Endothelial cell of umbilical vein (primary cell): ENCODE measurements around the gene EPB41L1. TPM values are rescaled to one million over a fixed set of nuclear protein-coding genes. Genes with fewer than 3 reads are reported as not detected.

Experiments used
- BruUV-seq: library from RNA; stranded (reverse); fragments of 400-500 nt; replicated peaks from 2 replicates; lab custom pipeline; 2021; lab: Mats Ljungman, UMichigan
- CTCF ChIA-PET: fragments of 300-600, 350-600 bp; sonication (Branson Sonifier 250); formaldehyde crosslinking; loops from one replicate; lab custom pipeline; 2021; ENCODE audit warnings: antibody characterized with exemption, inconsistent platforms; lab: Charles Lee
- POLR2A ChIA-PET: fragments of 300-600, 350-600 bp; sonication (Branson Sonifier 250); formaldehyde crosslinking; loops from one replicate; lab custom pipeline; 2021; ENCODE audit warnings: antibody characterized with exemption, inconsistent platforms; lab: Charles Lee
- DNase-seq: peaks from one replicate; pipeline ENCODE4 v3.0.0-alpha.2; 2011; ENCODE audit warnings: low read depth, low spot score
- FAIRE-seq: peaks from 2 replicates; lab custom pipeline; 2011; peaks lifted over from hg19 to GRCh38; lab: Jason Lieb, UNC
- H2AFZ ChIP-seq: 2 replicates; pipeline ENCODE4 v1.6.0; 2012; ENCODE audit warnings: low read depth, low read length, control low read depth, inconsistent platforms
- H3K27ac ChIP-seq: 2 replicates; pipeline ENCODE4 v1.5.1; 2011; ENCODE audit warnings: low read depth, mild to moderate bottlenecking, control low read depth, low read length, moderate library complexity; ENCODE audit not compliant: insufficient read depth
- H3K27me3 ChIP-seq, 2 experiments: 2 replicates each; pipeline versions ENCODE4 v1.6.0 to v1.6.1; 2011; ENCODE audit warnings: low read length in 2 of 2, mixed read lengths in 1 of 2; ENCODE audit not compliant: control insufficient read depth in 2 of 2, insufficient read depth in 2 of 2
- H3K36me3 ChIP-seq, 2 experiments: 2 replicates in 1 of 2; 3 replicates in 1 of 2; pipeline ENCODE4 v1.5.1; 2011; ENCODE audit warnings: low read length in 2 of 2, mild to moderate bottlenecking in 1 of 2, moderate library complexity in 1 of 2; ENCODE audit not compliant: control insufficient read depth in 2 of 2, insufficient read depth in 2 of 2; ENCODE audit errors: extremely low read depth in 1 of 2
- H3K4me1 ChIP-seq: 3 replicates; pipeline ENCODE4 v1.5.1; 2011; ENCODE audit warnings: mild to moderate bottlenecking, low read length; ENCODE audit not compliant: control insufficient read depth, insufficient read depth; ENCODE audit errors: extremely low read depth
- H3K4me2 ChIP-seq: 2 replicates; pipeline ENCODE4 v1.6.1; 2011; ENCODE audit warnings: low read length, control low read depth, mixed read lengths; ENCODE audit not compliant: insufficient read depth
- H3K4me3 ChIP-seq, 3 experiments: fragments of 200-600 bp in 1 of 3; sonication (generic), shearing (Covaris generic) in 1 of 3; replicated peaks in 1 of 3; 2 replicates each; pipeline ENCODE4 v1.5.1; 2011 to 2016; ENCODE audit warnings: control low read depth in 3 of 3, low read length in 3 of 3, mild to moderate bottlenecking in 2 of 3, inconsistent platforms in 1 of 3, low read depth in 1 of 3, moderate library complexity in 1 of 3; ENCODE audit not compliant: insufficient read depth in 1 of 3
- H3K79me2 ChIP-seq: 2 replicates; pipeline ENCODE4 v1.6.0; 2012; ENCODE audit warnings: low read length, inconsistent platforms; ENCODE audit not compliant: control insufficient read depth, insufficient read depth
- H3K9ac ChIP-seq: replicated peaks from 2 replicates; pipeline ENCODE3; 2011; ENCODE audit warnings: low read length, control low read depth; ENCODE audit not compliant: insufficient read depth; ENCODE audit errors: extremely low read depth
- H3K9me1 ChIP-seq: replicated peaks from 3 replicates; pipeline ENCODE4 v1.6.0; 2011; ENCODE audit warnings: mild to moderate bottlenecking, low read length; ENCODE audit not compliant: control insufficient read depth, insufficient read depth; ENCODE audit errors: extremely low read depth
- H3K9me3 ChIP-seq: replicated peaks from 2 replicates; pipeline ENCODE4 v1.5.1; 2012; ENCODE audit warnings: low read length, inconsistent platforms; ENCODE audit not compliant: control insufficient read depth, insufficient read depth
- H4K20me1 ChIP-seq: replicated peaks from 2 replicates; pipeline ENCODE3; 2011; ENCODE audit warnings: mild to moderate bottlenecking, low read length; ENCODE audit not compliant: control insufficient read depth, insufficient read depth; ENCODE audit errors: extremely low read depth
- CTCF ChIP-seq, 2 donors: IDR thresholded peaks; 1 replicate in 1 of 2; 2 replicates in 1 of 2; pipeline ENCODE4 v1.5.1; 2011; ENCODE audit warnings: low read length in 2 of 2, mild to moderate bottlenecking in 2 of 2, moderate library complexity in 2 of 2, control low read depth in 1 of 2, inconsistent platforms in 1 of 2, low read depth in 1 of 2; ENCODE audit not compliant: insufficient read depth in 1 of 2; ENCODE audit errors: extremely low read depth in 1 of 2
- EZH2 ChIP-seq: IDR thresholded peaks from 2 replicates; pipeline ENCODE4 v1.6.1; 2012; ENCODE audit warnings: borderline replicate concordance, low read depth, mild to moderate bottlenecking, moderate library complexity, low read length, inconsistent platforms; ENCODE audit not compliant: severe bottlenecking
- FOS ChIP-seq: IDR thresholded peaks from 2 replicates; pipeline ENCODE4 v1.6.1; 2011; ENCODE audit warnings: mild to moderate bottlenecking, low read length, moderate library complexity, borderline replicate concordance; ENCODE audit not compliant: insufficient read depth
- GATA2 ChIP-seq: IDR thresholded peaks from 2 replicates; pipeline ENCODE4 v1.7.0; 2011; ENCODE audit warnings: low read depth, mild to moderate bottlenecking, moderate library complexity, mixed read lengths, low read length; ENCODE audit not compliant: insufficient read length, insufficient read depth
- JUN ChIP-seq: IDR thresholded peaks from 2 replicates; pipeline ENCODE4 v1.6.1; 2011; ENCODE audit warnings: borderline replicate concordance, low read depth; ENCODE audit not compliant: insufficient read length, insufficient read depth
- MAX ChIP-seq: IDR thresholded peaks from 2 replicates; pipeline ENCODE4 v1.6.1; 2011; ENCODE audit not compliant: insufficient read depth, insufficient read length
- MYC ChIP-seq: IDR thresholded peaks from one replicate; pipeline ENCODE4 v1.6.1; 2011; ENCODE audit warnings: mild to moderate bottlenecking, low read depth, low read length
- POLR2A ChIP-seq: IDR thresholded peaks from 2 replicates; pipeline ENCODE4 v1.6.1; 2012; ENCODE audit warnings: low read depth, mild to moderate bottlenecking, control low read depth, low read length
- POLR2AphosphoS5 ChIP-seq: IDR thresholded peaks from 2 replicates; pipeline ENCODE4 v1.6.1; 2012; ENCODE audit warnings: low read depth, mild to moderate bottlenecking, control low read depth, low read length, moderate library complexity; ENCODE audit not compliant: insufficient read depth
- dilution Hi-C: fragments of 300-500 bp; cut with MboI; formaldehyde crosslinking; loops from one replicate; pipeline ENCODE4 v1.15.0; 2019; ENCODE audit warnings: low sequenced_read_pairs; ENCODE audit not compliant: extremely low pct_ligation_motif_present
- intact Hi-C: fragments of 100-400 bp; cut with micrococcal nuclease; formaldehyde crosslinking; loops from one replicate; pipeline ENCODE4 v1.10.0; 2022
- polyA plus RNA-seq, 4 experiments: library from polyadenylated mRNA; depleted of rRNA in 3 of 4; stranded (reverse) in 3 of 4; unstranded in 1 of 4; fragments of >200 nt; gene quantifications; 2 replicates each; pipeline versions ENCODE4 v1.2.1 to v1.2.3, GENCODE V29; 2011 to 2012; ENCODE audit warnings: missing spikeins in 1 of 4
- total RNA-seq: library from RNA; stranded (reverse); gene quantifications from 2 replicates; pipeline ENCODE4 v1.2.3, GENCODE V29; 2021

Gene EPB41L1
- total and polyA plus RNA-seq, 2 donors (not counting 3 experiments of a cell fraction or from before 2014, with no cell fraction given), result 6.1 to 12.2 TPM

- no peak for FAIRE-seq
Observed at GRCh38 chr20:36159833-36160232, 5.3 kb downstream of the EPB41L1 start.

GRCh38 chr20:36162272-36162966 lies 7.9 kb downstream of the EPB41L1 start:
- H3K9me3 ChIP-seq, result no peaks in the 10 kb centered on the region
- DNase-seq (no peak), FAIRE-seq (peak; percentile 8)
- H3K9ac ChIP-seq, result no peak overlapping the region
- CTCF ChIA-PET, result interaction anchor here (0.8 to 9.5 kb wide), 3 partner anchors 13 to 170 kb away, joined by 3 to 197 read pairs (median 4); no protein-coding TSS in a partner anchor
- TF ChIP-seq MYC (no peak), POLR2A (no peak), CTCF (IDR thresholded peaks at IDR 0.05; ENCODE audit: extremely low read depth in 1 of 2, insufficient read depth in 1 of 2, low read depth in 1 of 2, low read length in 2 of 2) (no peak), MAX (no peak), JUN (no peak), EZH2 (no peak), FOS (no peak), GATA2 (no peak)
- dilution Hi-C loops (no loop called here), intact Hi-C loops (no loop called here)
- H3K79me2 ChIP-seq, result no peaks in the 10 kb centered on the region
- H3K4me3 ChIP-seq, result no peak overlapping the region
- no peaks in the 10 kb centered on the region for H3K27me3 ChIP-seq
- BruUV-seq, result no TSS peak
- H2AFZ ChIP-seq, result no peak overlapping the region
- no peak overlapping the region for H3K4me2 ChIP-seq
- H3K27ac ChIP-seq, result no peak overlapping the region
- no peaks in the 10 kb centered on the region for H4K20me1 ChIP-seq
- POLR2A ChIA-PET, result no interaction called here
- no peaks in the 10 kb centered on the region for H3K36me3 ChIP-seq
- H3K4me1 ChIP-seq, result no peaks in the 10 kb centered on the region
- H3K9me1 ChIP-seq, result no peaks in the 10 kb centered on the region

More at GRCh38 chr20:36159833-36160232, 5.3 kb downstream of the EPB41L1 start:
- Histone ChIP-seq H4K20me1 (no peaks in the 10 kb centered on the region), H3K9me1 (no peaks in the 10 kb centered on the region), H3K27me3 (no peaks in the 10 kb centered on the region), H3K4me2 (no peak overlapping the region), H2AFZ (no peak overlapping the region), H3K36me3 (no peaks in the 10 kb centered on the region), H3K27ac (no peak overlapping the region), H3K9me3 (no peaks in the 10 kb centered on the region), H3K4me3 (no peak overlapping the region), H3K9ac (no peak overlapping the region), H3K79me2 (no peaks in the 10 kb centered on the region), H3K4me1 (no peaks in the 10 kb centered on the region)
- dilution Hi-C loops (no loop called here), intact Hi-C loops (no loop called here)
- no TSS peak for BruUV-seq
- no peak for DNase-seq
- CTCF ChIA-PET, result interaction anchor here (1.6 to 9.5 kb wide), 2 partner anchors 21 to 41 kb away, joined by 6 to 197 read pairs; no protein-coding TSS in a partner anchor
- TF ChIP-seq POLR2A (no peak), GATA2 (no peak), JUN (peak; percentile 11), POLR2AphosphoS5 (no peak), MYC (no peak), MAX (no peak), EZH2 (no peak)
- POLR2A ChIA-PET, result no interaction called here
